ENCODE results near the gene MACROD2.

MACROD2 gene

DNA sequence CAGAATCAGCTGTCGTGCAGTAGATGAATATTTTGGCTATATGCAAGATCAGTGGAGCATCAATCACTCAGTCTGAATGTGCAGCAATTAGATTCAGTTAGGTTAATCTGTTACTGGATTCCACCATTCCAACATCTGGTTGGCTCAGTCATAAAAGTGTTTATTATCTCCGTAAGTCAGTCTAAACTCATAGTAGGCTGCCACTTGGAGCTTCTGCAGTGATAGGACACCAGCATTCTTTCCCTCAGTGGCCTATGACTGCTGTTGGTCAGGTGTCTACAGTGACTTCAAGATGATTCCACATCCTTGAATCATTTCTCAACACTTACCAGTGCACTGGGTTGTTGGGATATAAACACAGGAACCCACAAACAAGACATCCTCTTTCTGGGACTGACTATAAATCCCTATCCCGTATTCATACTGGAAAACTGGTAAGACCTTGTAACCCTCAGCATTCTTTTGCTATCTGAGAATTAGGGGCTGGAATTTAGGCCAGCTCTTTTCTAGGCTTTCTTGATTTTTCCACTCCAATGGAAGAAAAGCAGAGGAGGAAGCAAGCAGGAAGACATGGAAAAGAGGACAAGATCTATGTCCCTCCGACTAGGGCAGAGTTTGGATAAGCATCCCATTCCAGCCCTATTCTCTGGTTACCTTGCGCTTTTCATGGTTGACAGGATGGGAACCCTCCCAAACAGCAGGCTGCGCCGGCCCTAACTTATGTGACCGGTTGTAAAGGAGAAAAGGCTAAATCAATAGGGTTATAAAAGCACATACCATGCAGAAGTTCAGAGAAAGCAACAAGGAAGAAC, 1658.3 kb downstream of the MACROD2 start:
- H3K4me3 ChIP-seq (ENCODE audit: low read length): no peak overlapping the region
- TF ChIP-seq, protein P1, sequence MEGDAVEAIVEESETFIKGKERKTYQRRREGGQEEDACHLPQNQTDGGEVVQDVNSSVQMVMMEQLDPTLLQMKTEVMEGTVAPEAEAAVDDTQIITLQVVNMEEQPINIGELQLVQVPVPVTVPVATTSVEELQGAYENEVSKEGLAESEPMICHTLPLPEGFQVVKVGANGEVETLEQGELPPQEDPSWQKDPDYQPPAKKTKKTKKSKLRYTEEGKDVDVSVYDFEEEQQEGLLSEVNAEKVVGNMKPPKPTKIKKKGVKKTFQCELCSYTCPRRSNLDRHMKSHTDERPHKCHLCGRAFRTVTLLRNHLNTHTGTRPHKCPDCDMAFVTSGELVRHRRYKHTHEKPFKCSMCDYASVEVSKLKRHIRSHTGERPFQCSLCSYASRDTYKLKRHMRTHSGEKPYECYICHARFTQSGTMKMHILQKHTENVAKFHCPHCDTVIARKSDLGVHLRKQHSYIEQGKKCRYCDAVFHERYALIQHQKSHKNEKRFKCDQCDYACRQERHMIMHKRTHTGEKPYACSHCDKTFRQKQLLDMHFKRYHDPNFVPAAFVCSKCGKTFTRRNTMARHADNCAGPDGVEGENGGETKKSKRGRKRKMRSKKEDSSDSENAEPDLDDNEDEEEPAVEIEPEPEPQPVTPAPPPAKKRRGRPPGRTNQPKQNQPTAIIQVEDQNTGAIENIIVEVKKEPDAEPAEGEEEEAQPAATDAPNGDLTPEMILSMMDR (conservative IDR thresholded peaks at IDR 0.05; ENCODE audit: low read depth, low read length): no peak
- DNase-seq (ENCODE audit: low read depth): no peak

DNA sequence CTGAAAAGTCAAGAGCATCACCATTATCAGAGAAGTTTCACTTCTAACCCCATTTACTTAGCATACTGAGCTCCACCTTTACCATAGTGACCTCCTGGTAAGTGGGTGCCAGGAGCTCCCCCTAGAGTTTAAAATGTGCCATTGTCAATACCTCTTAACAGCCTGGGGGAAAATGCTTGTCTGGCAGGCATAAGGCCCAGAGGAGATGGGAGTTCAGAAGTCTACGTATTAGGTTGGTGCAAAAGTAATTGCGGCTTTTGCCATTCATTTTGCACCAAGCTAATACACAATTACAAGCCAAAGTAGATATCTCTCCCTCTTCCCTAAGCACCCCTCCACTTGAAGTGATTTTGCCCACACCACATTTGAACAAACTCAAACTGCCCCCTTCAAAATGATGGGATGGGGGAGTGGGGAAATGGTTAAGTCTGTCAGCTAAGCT, 1658.9 kb downstream of the MACROD2 start:
- DNase-seq (ENCODE audit: low read depth): no peak
- TF ChIP-seq, protein P1 (conservative IDR thresholded peaks at IDR 0.05; ENCODE audit: low read depth, low read length): peak; percentile 71
- no peak overlapping the region for H3K4me3 ChIP-seq (ENCODE audit: low read length)

DNA sequence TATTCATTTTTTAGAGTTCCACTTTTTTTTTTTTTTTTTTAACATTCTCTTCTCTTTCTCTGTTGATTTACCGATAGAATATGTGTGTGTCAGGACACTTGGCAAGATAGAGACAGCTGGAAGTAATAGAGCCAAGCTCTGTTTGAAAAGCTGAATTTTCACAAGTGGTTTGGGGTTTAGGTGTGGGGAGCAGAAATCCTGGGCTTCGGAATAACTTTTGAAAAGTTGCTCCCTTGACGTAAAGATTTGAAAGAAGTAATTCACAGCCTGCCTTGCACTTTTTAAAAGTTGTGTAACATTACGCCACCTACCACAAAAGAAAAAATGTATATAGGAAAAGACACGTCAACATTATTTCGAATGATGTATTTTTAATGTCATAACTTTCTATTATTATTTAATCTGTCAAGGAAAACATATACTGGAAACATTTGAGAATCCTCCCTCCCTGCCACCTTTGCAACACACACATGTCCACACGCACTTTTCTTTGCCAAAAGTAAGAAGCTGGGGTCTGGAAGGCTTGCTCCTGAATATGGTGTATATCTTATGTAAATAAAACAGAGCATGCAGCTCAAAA, 1660.1 kb downstream of the MACROD2 start:
- TF ChIP-seq, protein P1 (conservative IDR thresholded peaks at IDR 0.05; ENCODE audit: low read depth, low read length): no peak
- DNase-seq (ENCODE audit: low read depth): no peak
- no peak overlapping the region for H3K4me3 ChIP-seq (ENCODE audit: low read length)

DNA sequence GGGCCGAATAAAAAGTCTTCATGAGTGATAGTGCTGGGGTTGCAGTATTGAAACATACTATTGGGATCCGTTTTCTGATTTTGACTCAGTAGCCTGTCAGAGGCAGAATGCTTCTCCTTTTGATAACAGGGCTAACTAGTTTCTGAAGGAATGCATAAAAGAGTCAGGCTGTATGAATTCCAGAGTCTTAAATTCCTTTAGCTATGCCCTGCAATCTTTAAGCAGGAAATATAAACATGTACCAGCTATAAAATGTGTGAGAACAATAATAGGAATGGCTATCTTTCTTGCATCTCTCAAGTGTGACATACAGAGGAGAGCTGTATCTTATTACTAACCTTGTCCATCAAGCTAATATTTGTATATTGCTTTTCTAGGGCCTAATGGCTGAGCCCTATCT, 1660.8 kb downstream of the MACROD2 start:
- no peak overlapping the region for H3K4me3 ChIP-seq (ENCODE audit: low read length)
- TF ChIP-seq, protein P1 (conservative IDR thresholded peaks at IDR 0.05; ENCODE audit: low read depth, low read length): no peak
- DNase-seq (ENCODE audit: low read depth): no peak

DNA sequence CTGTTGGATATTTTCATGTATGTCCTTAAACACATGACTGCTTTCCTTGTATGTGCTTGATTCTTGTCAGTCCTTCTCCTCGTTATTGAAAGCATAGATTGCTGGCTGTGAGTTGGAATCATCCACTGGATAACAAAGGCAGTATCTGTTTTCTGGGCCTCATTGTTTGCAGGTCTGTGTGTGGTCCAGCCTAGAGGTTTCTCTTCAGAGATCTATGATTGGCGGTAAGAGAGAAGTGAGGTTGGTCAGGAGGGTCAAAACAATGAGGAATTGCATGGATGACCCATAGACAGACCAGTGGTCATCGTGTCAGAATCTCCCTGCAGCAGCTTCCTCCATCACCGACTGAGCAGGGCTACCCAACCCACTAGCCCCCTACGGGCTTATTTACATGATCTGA, 1663.0 kb downstream of the MACROD2 start:
- no peak overlapping the region for H3K4me3 ChIP-seq (ENCODE audit: low read length)
- DNase-seq (ENCODE audit: low read depth): no peak
- TF ChIP-seq, protein P1 (conservative IDR thresholded peaks at IDR 0.05; ENCODE audit: low read depth, low read length): no peak

DNA sequence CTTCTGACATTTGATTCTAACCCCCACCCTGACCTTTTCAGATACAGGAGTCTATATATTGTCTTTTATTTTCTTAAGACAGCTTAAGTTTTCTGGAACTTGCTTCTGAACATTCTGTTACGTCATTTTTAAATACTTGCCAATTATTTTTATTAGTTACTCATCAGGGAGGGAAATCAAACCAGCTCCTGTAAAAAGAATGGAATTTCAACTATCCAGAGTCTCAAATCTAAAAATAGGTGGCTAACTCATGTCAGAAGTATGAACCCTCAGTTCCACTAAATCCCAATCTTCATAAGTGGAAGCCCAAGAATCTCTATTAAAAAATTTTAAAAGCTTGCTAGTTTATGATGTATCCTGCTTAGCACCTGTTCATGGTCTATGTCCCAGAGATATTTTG, 1677.9 kb downstream of the MACROD2 start:
- peak; percentile 80 for DNase-seq (ENCODE audit: low read depth)
- TF ChIP-seq, protein P1 (conservative IDR thresholded peaks at IDR 0.05; ENCODE audit: low read depth, low read length): no peak
- H3K4me3 ChIP-seq (ENCODE audit: low read length): no peak overlapping the region

Measured in retinal pigment epithelial cell (primary cell).